IgD-negative memory B cell (primary cell): ENCODE results near the gene SETSIP. TPM values are rescaled to one million over a fixed set of nuclear protein-coding genes. Genes with fewer than 3 reads are reported as not detected.
"Not testable (repeated sequence)": the region's sequence is repeated elsewhere in the genome, so short reads cannot be mapped to it uniquely, and the experiment has no call there.

ENCODE experiments used
- H3K27ac Mint-ChIP-seq, 3 donors: one replicate each; pipeline ENCODE4 v1.8.0; 2020 to 2022; ENCODE audit warnings: mild to moderate bottlenecking in 3 of 3, mixed read lengths in 3 of 3, moderate library complexity in 1 of 3
- H3K27me3 Mint-ChIP-seq: one replicate; pipeline ENCODE4 v1.8.0; 2021; ENCODE audit warnings: mixed read lengths
- H3K36me3 Mint-ChIP-seq: one replicate; pipeline ENCODE4 v1.8.0; 2020; ENCODE audit warnings: mild to moderate bottlenecking, mixed read lengths
- H3K4me1 Mint-ChIP-seq, 3 donors: one replicate each; pipeline ENCODE4 v1.8.0; 2020 to 2022; ENCODE audit warnings: mixed read lengths in 3 of 3, mild to moderate bottlenecking in 1 of 3
- H3K4me3 Mint-ChIP-seq, 4 donors: one replicate each; pipeline ENCODE4 v1.8.0; 2020 to 2022; ENCODE audit warnings: mild to moderate bottlenecking in 4 of 4, mixed read lengths in 4 of 4, moderate library complexity in 3 of 4
- H3K9me3 Mint-ChIP-seq, 3 donors: one replicate each; pipeline ENCODE4 v1.8.0; 2020 to 2021; ENCODE audit warnings: mixed read lengths in 3 of 3, mild to moderate bottlenecking in 1 of 3
- polyA plus RNA-seq: library from polyadenylated mRNA; unstranded; fragments of 300-500 nt; fragmentation: Illumina TruSeq; gene quantifications from one replicate; pipeline ENCODE4 v1.2.3, GENCODE V29; 2021

SETSIP gene
- polyA plus RNA-seq, 1 donor from 2014 or later = not detected

- H3K27ac Mint-ChIP-seq = no peak overlapping the region
- no peaks in the 10 kb centered on the region for H3K9me3 Mint-ChIP-seq
- H3K4me3 Mint-ChIP-seq = no peak overlapping the region
- peaks cover 22% of the 10 kb centered on the region for H3K27me3 Mint-ChIP-seq
- H3K4me1 Mint-ChIP-seq = peaks cover 4 to 10% (median 4%) of the 10 kb centered on the region in 3 donors
- no peaks in the 10 kb centered on the region for H3K36me3 Mint-ChIP-seq
Observed at GRCh38 chr1:92031281-92032110, 43.7 kb downstream of the SETSIP start.

GRCh38 chr1:92030656-92031107, 44.5 kb downstream of the SETSIP start:
- Mint-ChIP-seq H3K36me3 (no peaks in the 10 kb centered on the region), H3K4me1 (peaks cover 4 to 10% (median 4%) of the 10 kb centered on the region in 3 donors), H3K9me3 (peaks cover 0 to under 1% (median 0%) of the 10 kb centered on the region in 3 donors), H3K4me3 (peak overlapping the region in 3 of 4 donors; percentile 21 to 81 (median 72)), H3K27ac (no peak overlapping the region), H3K27me3 (peaks cover 20% of the 10 kb centered on the region)

GRCh38 chr1:92029241-92029922, 45.8 kb downstream of the SETSIP start:
- Mint-ChIP-seq H3K27ac (no peak overlapping the region), H3K9me3 (peaks cover 0 to 2% (median 0%) of the 10 kb centered on the region in 3 donors), H3K4me1 (peaks cover 4 to 10% (median 4%) of the 10 kb centered on the region in 3 donors), H3K4me3 (peak overlapping the region in 3 of 4 donors; percentile 60 to 71 (median 61)), H3K27me3 (peaks cover 19% of the 10 kb centered on the region), H3K36me3 (no peaks in the 10 kb centered on the region)

GRCh38 chr1:92026806-92027205, 48.4 kb downstream of the SETSIP start:
- Mint-ChIP-seq H3K4me1 (peaks cover 4 to 10% (median 4%) of the 10 kb centered on the region in 3 donors), H3K27ac (no peak overlapping the region), H3K9me3 (peaks cover 3 to 10% (median 5%) of the 10 kb centered on the region in 3 donors), H3K4me3 (no peak overlapping the region), H3K36me3 (no peaks in the 10 kb centered on the region), H3K27me3 (peaks cover 18% of the 10 kb centered on the region)

- H3K4me1 Mint-ChIP-seq, H3K4me3 Mint-ChIP-seq, H3K27ac Mint-ChIP-seq, H3K36me3 Mint-ChIP-seq, H3K9me3 Mint-ChIP-seq: not testable (repeated sequence)
- peaks cover 21% of the 10 kb centered on the region for H3K27me3 Mint-ChIP-seq
Observed at GRCh38 chr1:92026042-92026441, 49.2 kb downstream of the SETSIP start.

Other genes with a start within 250 kb of the SETSIP start
- gene TGFBR3, start 189.3 kb downstream of the SETSIP start, polyA plus RNA-seq = 2.3 TPM
- gene BRDT, start 126.0 kb downstream of the SETSIP start, polyA plus RNA-seq = not detected
- not detected for gene EPHX4, start 45.4 kb downstream of the SETSIP start, polyA plus RNA-seq
- gene BTBD8, start 4.9 kb upstream of the SETSIP start, polyA plus RNA-seq = 0.93 TPM
- gene C1orf146, start 142.5 kb upstream of the SETSIP start, polyA plus RNA-seq = not detected
- gene GLMN, start 223.6 kb upstream of the SETSIP start, polyA plus RNA-seq = 7.5 TPM
- 23.0 TPM for gene RPAP2, start 223.6 kb upstream of the SETSIP start, polyA plus RNA-seq